Parathyroid adenoma (tissue), 2 donors: ENCODE measurements around the gene RHOG.
"Not testable (repeated sequence)": the region's sequence is repeated elsewhere in the genome, so short reads cannot be mapped to it uniquely, and the experiment has no call there.

ENCODE experiments used
- H2AFZ ChIP-seq: fragments of 300-600 bp; sonication (generic); one replicate; pipeline ENCODE4 v1.7.0; 2017; ENCODE audit warnings: antibody characterized with exemption, mild to moderate bottlenecking
- H3K27ac ChIP-seq: fragments of 300-600 bp; sonication (generic); one replicate; pipeline ENCODE4 v1.7.0; 2017
- H3K27me3 ChIP-seq: fragments of 300-600 bp; sonication (generic); one replicate; pipeline ENCODE4 v1.7.0; 2017; ENCODE audit warnings: low read length; ENCODE audit not compliant: control insufficient read depth, insufficient read depth
- H3K36me3 ChIP-seq: fragments of 300-600 bp; sonication (generic); one replicate; pipeline ENCODE4 v1.7.0; 2017; ENCODE audit warnings: low read length; ENCODE audit not compliant: control insufficient read depth, insufficient read depth
- H3K4me1 ChIP-seq: fragments of 300-600 bp; sonication (generic); one replicate; pipeline ENCODE4 v1.7.0; 2017; ENCODE audit warnings: control low read depth
- H3K4me2 ChIP-seq: fragments of 300-600 bp; sonication (generic); one replicate; pipeline ENCODE4 v1.7.0; 2017; ENCODE audit warnings: low read length
- H3K4me3 ChIP-seq: fragments of 300-600 bp; sonication (generic); one replicate; pipeline ENCODE4 v1.7.0; 2017; ENCODE audit warnings: low read depth, low read length
- H3K79me2 ChIP-seq: fragments of 300-600 bp; sonication (generic); one replicate; pipeline ENCODE4 v1.7.0; 2017; ENCODE audit warnings: control low read depth
- H3K9ac ChIP-seq: fragments of 300-600 bp; sonication (generic); one replicate; pipeline ENCODE4 v1.7.0; 2017; ENCODE audit warnings: mild to moderate bottlenecking
- H3K9me3 ChIP-seq: fragments of 300-600 bp; sonication (generic); one replicate; pipeline ENCODE4 v1.7.0; 2017; ENCODE audit warnings: low read length; ENCODE audit not compliant: control insufficient read depth
- TF ChIP-seq, protein P1 (sequence below): fragments of 300-600 bp; sonication (generic); IDR thresholded peaks from one replicate; pipeline ENCODE4 v1.7.0; 2017; ENCODE audit warnings: antibody characterized with exemption, mild to moderate bottlenecking
- donor health status: primary hyperparathyroidism.

RHOG gene

GRCh38 chr11:3796801-3797328 is 43.9 kb downstream of the RHOG start:
- Histone ChIP-seq H3K27ac (peak overlapping the region; percentile 93), H3K27me3 (no peaks in the 10 kb centered on the region), H2AFZ (peak overlapping the region; percentile 76), H3K9me3 (no peaks in the 10 kb centered on the region), H3K4me2 (peak overlapping the region; percentile 86), H3K36me3 (no peaks in the 10 kb centered on the region), H3K4me3 (peak overlapping the region; percentile 88), H3K9ac (no peak overlapping the region), H3K4me1 (peaks cover 3% of the 10 kb centered on the region), H3K79me2 (peaks cover 37% of the 10 kb centered on the region)
- TF ChIP-seq, protein P1, sequence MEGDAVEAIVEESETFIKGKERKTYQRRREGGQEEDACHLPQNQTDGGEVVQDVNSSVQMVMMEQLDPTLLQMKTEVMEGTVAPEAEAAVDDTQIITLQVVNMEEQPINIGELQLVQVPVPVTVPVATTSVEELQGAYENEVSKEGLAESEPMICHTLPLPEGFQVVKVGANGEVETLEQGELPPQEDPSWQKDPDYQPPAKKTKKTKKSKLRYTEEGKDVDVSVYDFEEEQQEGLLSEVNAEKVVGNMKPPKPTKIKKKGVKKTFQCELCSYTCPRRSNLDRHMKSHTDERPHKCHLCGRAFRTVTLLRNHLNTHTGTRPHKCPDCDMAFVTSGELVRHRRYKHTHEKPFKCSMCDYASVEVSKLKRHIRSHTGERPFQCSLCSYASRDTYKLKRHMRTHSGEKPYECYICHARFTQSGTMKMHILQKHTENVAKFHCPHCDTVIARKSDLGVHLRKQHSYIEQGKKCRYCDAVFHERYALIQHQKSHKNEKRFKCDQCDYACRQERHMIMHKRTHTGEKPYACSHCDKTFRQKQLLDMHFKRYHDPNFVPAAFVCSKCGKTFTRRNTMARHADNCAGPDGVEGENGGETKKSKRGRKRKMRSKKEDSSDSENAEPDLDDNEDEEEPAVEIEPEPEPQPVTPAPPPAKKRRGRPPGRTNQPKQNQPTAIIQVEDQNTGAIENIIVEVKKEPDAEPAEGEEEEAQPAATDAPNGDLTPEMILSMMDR: no peak

DNA sequence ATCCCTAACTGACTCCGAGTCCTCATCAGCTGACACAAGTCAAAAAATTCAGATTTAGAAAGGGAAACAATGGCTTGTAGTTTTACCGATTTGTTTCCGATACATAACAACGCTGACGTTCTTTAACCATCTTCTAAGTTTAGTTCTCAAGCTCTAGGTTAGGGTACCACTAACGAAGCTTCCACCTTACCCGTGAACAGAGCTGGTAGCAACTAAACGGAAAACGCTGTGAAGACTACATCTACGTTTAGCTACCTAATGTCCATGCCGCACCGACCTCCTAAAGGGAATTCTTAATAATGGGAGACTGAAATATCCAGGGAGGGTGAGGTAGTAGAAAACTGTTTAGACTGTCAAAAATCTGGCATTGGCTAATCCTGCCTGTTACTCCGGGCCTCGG is 44.4 kb downstream of the RHOG start:
- Histone ChIP-seq H3K36me3 (no peaks in the 10 kb centered on the region), H3K9ac (no peak overlapping the region), H3K4me2 (peak overlapping the region; percentile 86), H3K9me3 (no peaks in the 10 kb centered on the region), H3K4me3 (peak overlapping the region; percentile 88), H2AFZ (no peak overlapping the region), H3K4me1 (peaks cover 3% of the 10 kb centered on the region), H3K27me3 (no peaks in the 10 kb centered on the region), H3K79me2 (peaks cover 39% of the 10 kb centered on the region), H3K27ac (no peak overlapping the region)
- TF ChIP-seq, protein P1: no peak

- H3K4me1 ChIP-seq: peaks cover 3% of the 10 kb centered on the region
- H3K4me3 ChIP-seq: peak overlapping the region; percentile 88
- H3K4me2 ChIP-seq: peak overlapping the region; percentile 86
- TF ChIP-seq, protein P1: no peak
- no peaks in the 10 kb centered on the region for H3K27me3 ChIP-seq
- no peaks in the 10 kb centered on the region for H3K9me3 ChIP-seq
- H3K79me2 ChIP-seq: peaks cover 43% of the 10 kb centered on the region
- no peaks in the 10 kb centered on the region for H3K36me3 ChIP-seq
- H3K9ac ChIP-seq: no peak overlapping the region
- no peak overlapping the region for H2AFZ ChIP-seq
- H3K27ac ChIP-seq: no peak overlapping the region
Measured at GRCh38 chr11:3796002-3796311, 44.8 kb downstream of the RHOG start.

GRCh38 chr11:3795131-3796001 is 45.4 kb downstream of the RHOG start:
- Histone ChIP-seq H3K4me2 (peak overlapping the region; percentile 86), H3K4me3 (no peak overlapping the region), H3K27ac (no peak overlapping the region), H3K9ac (no peak overlapping the region), H2AFZ (no peak overlapping the region), H3K79me2 (peaks cover 46% of the 10 kb centered on the region), H3K36me3 (no peaks in the 10 kb centered on the region), H3K9me3 (no peaks in the 10 kb centered on the region), H3K4me1 (peaks cover 3% of the 10 kb centered on the region), H3K27me3 (no peaks in the 10 kb centered on the region)
- TF ChIP-seq, protein P1: no peak

GRCh38 chr11:3794387-3794786 is 46.4 kb downstream of the RHOG start:
- not testable (repeated sequence) for H3K4me2 ChIP-seq, H3K4me3 ChIP-seq
- peaks cover 46% of the 10 kb centered on the region for H3K79me2 ChIP-seq

More at GRCh38 chr11:3794387-3794786, 46.4 kb downstream of the RHOG start:
- H3K9ac ChIP-seq, H3K36me3 ChIP-seq, H2AFZ ChIP-seq, H3K27me3 ChIP-seq, H3K4me1 ChIP-seq, H3K9me3 ChIP-seq, H3K27ac ChIP-seq: not testable (repeated sequence)
